SK-N-SH treated with all-trans-retinoic acid at 6 μM for 48 hours (cell line): ENCODE data around the gene ASF1B.

Source experiments
- ATAC-seq: fragments of 200-7000 bp; cut with Tn5 transposase; 3 replicates; pipeline ENCODE4 v1.9.1; 2020; ENCODE audit warnings: mild to moderate bottlenecking, moderate library complexity
- ARNTL ChIP-seq: fragments of 450-650 bp; formaldehyde crosslinking; IDR thresholded peaks from 2 replicates; pipeline ENCODE4 v1.5.0; 2020; ENCODE audit warnings: low read depth, mild to moderate bottlenecking, moderate library complexity, borderline replicate concordance
- BACH2 ChIP-seq: fragments of 250-450 bp; sonication (Bioruptor Pico); IDR thresholded peaks from 2 replicates; pipeline ENCODE4 v1.9.0; 2021; ENCODE audit warnings: mild to moderate bottlenecking, borderline replicate concordance
- CSDC2 ChIP-seq: fragments of 250-450 bp; sonication (Bioruptor Pico); IDR thresholded peaks from 2 replicates; pipeline ENCODE4 v1.5.0; 2020; ENCODE audit warnings: mild to moderate bottlenecking, moderate library complexity
- ESRRG ChIP-seq: fragments of 250-450 bp; sonication (Bioruptor Pico); IDR thresholded peaks from 2 replicates; pipeline ENCODE4 v1.6.1; 2021; ENCODE audit warnings: mild to moderate bottlenecking
- GLIS3 ChIP-seq: fragments of 250-450 bp; sonication (Bioruptor Pico); IDR thresholded peaks from 2 replicates; pipeline ENCODE4 v1.5.0; 2020; ENCODE audit warnings: mild to moderate bottlenecking, moderate library complexity
- ISL1 ChIP-seq: fragments of 250-450 bp; sonication (Bioruptor Pico); IDR thresholded peaks from 2 replicates; pipeline ENCODE4 v2.1.2; 2022; ENCODE audit warnings: mild to moderate bottlenecking, moderate library complexity
- OSR1 ChIP-seq: fragments of 250-450 bp; sonication (Bioruptor Pico); IDR thresholded peaks from 2 replicates; pipeline ENCODE4 v1.8.0; 2022; ENCODE audit warnings: moderate library complexity, mild to moderate bottlenecking, inconsistent platforms
- PPARA ChIP-seq: fragments of 250-450 bp; sonication (Bioruptor Pico); IDR thresholded peaks from 2 replicates; pipeline ENCODE4 v1.5.0; 2020; ENCODE audit warnings: mild to moderate bottlenecking, borderline replicate concordance
- RARB ChIP-seq: fragments of 250-450 bp; sonication (Bioruptor Pico); IDR thresholded peaks from 2 replicates; pipeline ENCODE4 v1.8.0; 2021; ENCODE audit warnings: mild to moderate bottlenecking, moderate library complexity
- TCF4 ChIP-seq: fragments of 250-450 bp; sonication (Bioruptor Pico); IDR thresholded peaks from 2 replicates; pipeline ENCODE4 v1.8.0; 2021; ENCODE audit warnings: mild to moderate bottlenecking, moderate library complexity, borderline replicate concordance
- TOX ChIP-seq: fragments of 250-450 bp; sonication (Bioruptor Pico); IDR thresholded peaks from 2 replicates; pipeline ENCODE4 v1.8.0; 2021; ENCODE audit warnings: mild to moderate bottlenecking, moderate library complexity, borderline replicate concordance
- ZC3H10 ChIP-seq: fragments of 250-450 bp; sonication (Bioruptor Pico); IDR thresholded peaks from 2 replicates; pipeline ENCODE4 v1.5.1; 2021; ENCODE audit warnings: mild to moderate bottlenecking, moderate library complexity
- ZFP3 ChIP-seq: fragments of 250-450 bp; sonication (Bioruptor Pico); IDR thresholded peaks from 2 replicates; pipeline ENCODE4 v1.5.0; 2020; ENCODE audit warnings: mild to moderate bottlenecking, moderate library complexity
- ZFP30 ChIP-seq: fragments of 450-650 bp; formaldehyde crosslinking; IDR thresholded peaks from 2 replicates; pipeline ENCODE4 v1.5.0; 2022; ENCODE audit warnings: mild to moderate bottlenecking, moderate library complexity
- ZNF565 ChIP-seq: fragments of 450-650 bp; formaldehyde crosslinking; conservative IDR thresholded peaks from 2 replicates; pipeline ENCODE4 v1.5.0; 2020; ENCODE audit warnings: low read depth, mild to moderate bottlenecking, moderate library complexity
- ZNF8 ChIP-seq: fragments of 450-650 bp; formaldehyde crosslinking; IDR thresholded peaks from 2 replicates; pipeline ENCODE4 v1.5.0; 2020; ENCODE audit warnings: mild to moderate bottlenecking, moderate library complexity
- TF ChIP-seq, protein P1 (sequence below): fragments of 250-450 bp; sonication (Bioruptor Pico); IDR thresholded peaks from 2 replicates; pipeline ENCODE4 v1.5.1; 2020; ENCODE audit warnings: low read depth, mild to moderate bottlenecking, moderate library complexity
- TF ChIP-seq, protein P2 (sequence below): fragments of 250-450 bp; sonication (Bioruptor Pico); IDR thresholded peaks from 2 replicates; pipeline ENCODE4 v1.5.0; 2020; ENCODE audit warnings: mild to moderate bottlenecking, moderate library complexity
- TF ChIP-seq, protein P3 (sequence below): fragments of 250-450 bp; sonication (Bioruptor Pico); IDR thresholded peaks from 2 replicates; pipeline ENCODE4 v1.8.0; 2020; ENCODE audit warnings: mild to moderate bottlenecking, moderate library complexity, borderline replicate concordance
- TF ChIP-seq, protein P4 (sequence below): fragments of 250-450 bp; sonication (Bioruptor Pico); IDR thresholded peaks from 2 replicates; pipeline ENCODE4 v1.8.0; 2021; ENCODE audit warnings: low read depth, mild to moderate bottlenecking, moderate library complexity, borderline replicate concordance

ASF1B gene

DNA sequence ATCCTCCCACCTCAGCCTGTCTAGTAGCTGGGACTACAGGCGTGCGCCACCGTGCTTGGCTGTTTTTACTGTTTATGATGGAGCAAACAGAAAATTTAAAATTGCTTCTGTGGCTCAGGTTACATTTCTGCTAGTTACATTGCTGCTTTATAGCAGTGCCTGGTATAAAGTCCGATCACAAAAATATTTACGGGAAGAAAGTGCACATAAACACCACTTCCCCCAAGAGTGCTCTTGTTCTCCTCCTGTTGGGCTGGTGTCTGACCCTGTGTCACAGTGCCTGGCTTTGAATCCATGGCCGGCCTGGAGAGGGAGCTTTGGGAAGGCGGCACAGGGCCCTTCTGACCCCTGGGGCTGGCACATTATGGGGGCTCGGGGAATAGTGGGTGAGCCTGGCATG, 30.7 kb downstream of the ASF1B start (continued):
- TF ChIP-seq, protein P1, sequence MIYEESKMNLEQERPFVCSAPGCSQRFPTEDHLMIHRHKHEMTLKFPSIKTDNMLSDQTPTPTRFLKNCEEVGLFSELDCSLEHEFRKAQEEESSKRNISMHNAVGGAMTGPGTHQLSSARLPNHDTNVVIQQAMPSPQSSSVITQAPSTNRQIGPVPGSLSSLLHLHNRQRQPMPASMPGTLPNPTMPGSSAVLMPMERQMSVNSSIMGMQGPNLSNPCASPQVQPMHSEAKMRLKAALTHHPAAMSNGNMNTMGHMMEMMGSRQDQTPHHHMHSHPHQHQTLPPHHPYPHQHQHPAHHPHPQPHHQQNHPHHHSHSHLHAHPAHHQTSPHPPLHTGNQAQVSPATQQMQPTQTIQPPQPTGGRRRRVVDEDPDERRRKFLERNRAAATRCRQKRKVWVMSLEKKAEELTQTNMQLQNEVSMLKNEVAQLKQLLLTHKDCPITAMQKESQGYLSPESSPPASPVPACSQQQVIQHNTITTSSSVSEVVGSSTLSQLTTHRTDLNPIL (CRISPR knock-in tag) = no peak

DNA sequence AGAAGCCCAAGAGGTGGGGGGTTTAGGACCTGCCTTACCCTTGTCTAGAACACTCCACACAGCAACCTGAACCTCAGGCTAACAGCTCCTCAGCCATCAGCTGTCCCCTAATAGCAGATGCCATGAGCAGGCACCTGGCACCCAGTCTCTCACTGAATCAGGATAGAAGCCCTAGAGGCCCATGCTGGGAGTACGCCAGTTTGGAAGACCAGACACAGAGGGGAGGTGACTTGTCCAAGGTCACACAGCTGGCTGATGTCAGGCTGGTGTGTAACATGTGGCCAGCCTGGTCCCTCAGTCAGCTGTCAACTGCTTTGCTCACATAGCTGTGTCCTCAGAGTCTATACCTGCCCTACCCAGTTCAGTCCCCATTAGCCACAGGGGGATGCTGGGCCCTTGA, 33.1 kb downstream of the ASF1B start:
- ATAC-seq = no peak
- no peak for TF ChIP-seq OSR1 (CRISPR knock-in tag)
- TF ChIP-seq PPARA (CRISPR knock-in tag) = no peak
- no peak for TF ChIP-seq CSDC2 (CRISPR knock-in tag)
- TF ChIP-seq, protein P1 (CRISPR knock-in tag) = no peak
- no peak for TF ChIP-seq ZC3H10 (CRISPR knock-in tag)
- TF ChIP-seq ZNF8 = no peak
- TF ChIP-seq, all 23 proteins: peak for 0

DNA sequence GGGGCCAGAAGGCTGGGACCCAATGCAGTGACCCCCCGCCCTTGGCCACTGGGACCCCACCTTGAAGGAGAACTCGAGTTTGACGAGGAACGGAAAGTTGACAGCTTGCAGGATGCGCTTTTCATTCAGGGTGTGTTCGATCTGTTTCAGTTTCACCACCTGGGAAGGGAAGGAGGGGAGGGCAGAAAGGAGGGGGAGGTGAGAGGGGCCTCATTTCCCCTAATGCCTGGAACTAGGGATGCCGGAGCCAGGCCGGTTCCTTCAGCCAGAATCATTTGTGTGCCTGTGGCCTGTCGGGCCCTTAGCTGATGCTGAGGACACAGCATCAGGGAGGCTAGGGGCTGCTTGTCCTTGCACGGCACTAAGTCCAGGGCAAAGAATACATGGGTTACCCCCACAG, 33.6 kb downstream of the ASF1B start:
- ATAC-seq = no peak
- TF ChIP-seq ARNTL (no peak), TOX (CRISPR knock-in tag) (no peak), CSDC2 (CRISPR knock-in tag) (no peak), GLIS3 (CRISPR knock-in tag) (no peak)
- TF ChIP-seq, protein P2, sequence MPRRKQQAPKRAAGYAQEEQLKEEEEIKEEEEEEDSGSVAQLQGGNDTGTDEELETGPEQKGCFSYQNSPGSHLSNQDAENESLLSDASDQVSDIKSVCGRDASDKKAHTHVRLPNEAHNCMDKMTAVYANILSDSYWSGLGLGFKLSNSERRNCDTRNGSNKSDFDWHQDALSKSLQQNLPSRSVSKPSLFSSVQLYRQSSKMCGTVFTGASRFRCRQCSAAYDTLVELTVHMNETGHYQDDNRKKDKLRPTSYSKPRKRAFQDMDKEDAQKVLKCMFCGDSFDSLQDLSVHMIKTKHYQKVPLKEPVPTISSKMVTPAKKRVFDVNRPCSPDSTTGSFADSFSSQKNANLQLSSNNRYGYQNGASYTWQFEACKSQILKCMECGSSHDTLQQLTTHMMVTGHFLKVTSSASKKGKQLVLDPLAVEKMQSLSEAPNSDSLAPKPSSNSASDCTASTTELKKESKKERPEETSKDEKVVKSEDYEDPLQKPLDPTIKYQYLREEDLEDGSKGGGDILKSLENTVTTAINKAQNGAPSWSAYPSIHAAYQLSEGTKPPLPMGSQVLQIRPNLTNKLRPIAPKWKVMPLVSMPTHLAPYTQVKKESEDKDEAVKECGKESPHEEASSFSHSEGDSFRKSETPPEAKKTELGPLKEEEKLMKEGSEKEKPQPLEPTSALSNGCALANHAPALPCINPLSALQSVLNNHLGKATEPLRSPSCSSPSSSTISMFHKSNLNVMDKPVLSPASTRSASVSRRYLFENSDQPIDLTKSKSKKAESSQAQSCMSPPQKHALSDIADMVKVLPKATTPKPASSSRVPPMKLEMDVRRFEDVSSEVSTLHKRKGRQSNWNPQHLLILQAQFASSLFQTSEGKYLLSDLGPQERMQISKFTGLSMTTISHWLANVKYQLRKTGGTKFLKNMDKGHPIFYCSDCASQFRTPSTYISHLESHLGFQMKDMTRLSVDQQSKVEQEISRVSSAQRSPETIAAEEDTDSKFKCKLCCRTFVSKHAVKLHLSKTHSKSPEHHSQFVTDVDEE (CRISPR knock-in tag) = no peak
- TF ChIP-seq, protein P3, sequence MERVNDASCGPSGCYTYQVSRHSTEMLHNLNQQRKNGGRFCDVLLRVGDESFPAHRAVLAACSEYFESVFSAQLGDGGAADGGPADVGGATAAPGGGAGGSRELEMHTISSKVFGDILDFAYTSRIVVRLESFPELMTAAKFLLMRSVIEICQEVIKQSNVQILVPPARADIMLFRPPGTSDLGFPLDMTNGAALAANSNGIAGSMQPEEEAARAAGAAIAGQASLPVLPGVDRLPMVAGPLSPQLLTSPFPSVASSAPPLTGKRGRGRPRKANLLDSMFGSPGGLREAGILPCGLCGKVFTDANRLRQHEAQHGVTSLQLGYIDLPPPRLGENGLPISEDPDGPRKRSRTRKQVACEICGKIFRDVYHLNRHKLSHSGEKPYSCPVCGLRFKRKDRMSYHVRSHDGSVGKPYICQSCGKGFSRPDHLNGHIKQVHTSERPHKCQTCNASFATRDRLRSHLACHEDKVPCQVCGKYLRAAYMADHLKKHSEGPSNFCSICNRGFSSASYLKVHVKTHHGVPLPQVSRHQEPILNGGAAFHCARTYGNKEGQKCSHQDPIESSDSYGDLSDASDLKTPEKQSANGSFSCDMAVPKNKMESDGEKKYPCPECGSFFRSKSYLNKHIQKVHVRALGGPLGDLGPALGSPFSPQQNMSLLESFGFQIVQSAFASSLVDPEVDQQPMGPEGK (CRISPR knock-in tag) = no peak
- TF ChIP-seq, protein P4, sequence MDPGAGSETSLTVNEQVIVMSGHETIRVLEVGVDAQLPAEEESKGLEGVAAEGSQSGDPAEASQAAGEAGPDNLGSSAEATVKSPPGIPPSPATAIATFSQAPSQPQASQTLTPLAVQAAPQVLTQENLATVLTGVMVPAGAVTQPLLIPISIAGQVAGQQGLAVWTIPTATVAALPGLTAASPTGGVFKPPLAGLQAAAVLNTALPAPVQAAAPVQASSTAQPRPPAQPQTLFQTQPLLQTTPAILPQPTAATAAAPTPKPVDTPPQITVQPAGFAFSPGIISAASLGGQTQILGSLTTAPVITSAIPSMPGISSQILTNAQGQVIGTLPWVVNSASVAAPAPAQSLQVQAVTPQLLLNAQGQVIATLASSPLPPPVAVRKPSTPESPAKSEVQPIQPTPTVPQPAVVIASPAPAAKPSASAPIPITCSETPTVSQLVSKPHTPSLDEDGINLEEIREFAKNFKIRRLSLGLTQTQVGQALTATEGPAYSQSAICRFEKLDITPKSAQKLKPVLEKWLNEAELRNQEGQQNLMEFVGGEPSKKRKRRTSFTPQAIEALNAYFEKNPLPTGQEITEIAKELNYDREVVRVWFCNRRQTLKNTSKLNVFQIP (CRISPR knock-in tag) = no peak

DNA sequence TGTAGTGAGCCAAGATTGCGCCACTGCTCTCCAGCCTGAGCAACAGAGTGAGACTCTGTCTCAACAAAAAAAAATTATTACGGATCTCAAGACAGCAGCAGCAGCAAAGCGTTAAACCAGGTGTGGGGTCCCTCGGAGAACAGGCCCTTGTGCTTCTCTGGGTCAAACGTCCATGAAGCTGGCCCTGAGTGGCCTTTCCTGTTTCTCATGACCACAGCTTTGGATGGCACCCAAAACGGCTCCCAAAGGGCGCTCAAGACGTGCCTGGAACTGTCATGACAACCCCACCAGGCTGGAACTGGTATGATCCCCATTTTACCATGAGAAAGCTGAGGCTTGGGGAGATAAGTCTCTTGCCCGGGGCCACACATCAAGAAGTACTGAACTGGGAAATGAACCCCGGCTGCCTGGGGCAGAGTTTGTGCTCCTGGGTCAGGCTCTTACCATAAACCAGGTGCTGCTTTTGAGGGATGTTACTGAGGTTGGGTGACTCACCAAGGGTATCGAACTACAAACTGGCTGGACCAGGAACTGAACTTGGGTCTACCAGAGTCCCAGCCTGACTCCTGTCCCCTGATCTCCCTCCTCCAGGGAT, 34.2 kb downstream of the ASF1B start:
- ATAC-seq = no peak
- TF ChIP-seq, protein P3 (CRISPR knock-in tag) = no peak
- no peak for TF ChIP-seq ESRRG (CRISPR knock-in tag)
- no peak for TF ChIP-seq ZNF565 (CRISPR knock-in tag)
- TF ChIP-seq, protein P1 (CRISPR knock-in tag) = no peak
- no peak for TF ChIP-seq OSR1 (CRISPR knock-in tag)
- no peak for TF ChIP-seq ZFP30 (CRISPR knock-in tag)
- TF ChIP-seq GLIS3 (CRISPR knock-in tag) = no peak
- no peak for TF ChIP-seq CSDC2 (CRISPR knock-in tag)
- TF ChIP-seq ZC3H10 (CRISPR knock-in tag) = no peak
- TF ChIP-seq, protein P2 (CRISPR knock-in tag) = no peak
- TF ChIP-seq BACH2 (CRISPR knock-in tag) = no peak
- no peak for TF ChIP-seq ISL1 (CRISPR knock-in tag)
- TF ChIP-seq RARB (CRISPR knock-in tag) = no peak
- no peak for TF ChIP-seq ZFP3 (CRISPR knock-in tag)
- no peak for TF ChIP-seq ZNF8
- TF ChIP-seq TCF4 (CRISPR knock-in tag) = no peak
